CMK (cell line): Measurements from ENCODE around the gene FAR1.

Experiments
- DNase-seq: peaks from one replicate; pipeline ENCODE4 v3.0.0-alpha.2; 2010; ENCODE audit warnings: low read depth

Gene FAR1

DNA sequence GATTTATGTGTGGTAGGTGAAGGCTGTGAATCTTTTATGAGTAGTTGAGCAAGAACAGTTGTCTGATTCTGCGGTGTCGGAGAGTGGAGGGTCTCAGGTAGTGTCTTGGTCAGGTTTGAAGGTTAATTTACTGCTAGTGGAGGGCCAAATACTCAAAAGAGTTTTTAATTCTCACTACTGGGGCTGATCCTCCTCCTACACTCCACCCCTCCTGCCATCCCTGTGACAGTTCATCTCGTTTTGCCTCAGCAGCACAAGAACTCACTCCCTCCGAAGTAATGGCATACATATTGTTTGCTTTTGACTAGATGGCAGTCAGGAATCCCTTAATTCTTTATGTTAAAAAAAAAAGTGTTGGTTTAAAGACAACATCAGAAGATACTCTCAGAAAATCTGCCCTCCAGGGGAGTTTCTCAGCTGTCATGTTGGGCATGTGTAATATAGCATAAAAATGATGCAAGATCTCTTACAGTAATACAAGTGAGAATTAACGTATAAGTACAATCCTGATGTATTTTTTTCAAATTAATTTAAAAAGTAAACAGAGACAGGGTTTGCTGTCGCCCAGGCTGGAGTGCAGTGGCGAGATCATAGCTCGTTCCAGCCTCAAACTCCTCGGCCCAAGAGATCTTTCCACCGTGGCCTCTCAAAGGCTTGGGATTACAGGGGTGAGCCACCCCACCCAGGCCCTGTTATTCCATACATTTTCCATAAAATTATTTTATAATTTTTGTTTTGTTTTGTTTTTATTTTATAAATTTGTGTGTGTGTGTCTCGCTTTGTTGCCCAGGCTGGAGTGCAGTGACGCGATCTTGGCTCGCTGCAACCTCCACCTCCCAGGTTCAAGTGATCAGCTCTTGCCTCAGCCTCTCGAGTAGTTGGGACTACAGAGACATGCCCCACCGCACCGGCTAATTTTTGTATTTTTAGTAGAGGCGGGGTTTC, 1.3 kb downstream of the FAR1 start:
- no peak for DNase-seq

DNA sequence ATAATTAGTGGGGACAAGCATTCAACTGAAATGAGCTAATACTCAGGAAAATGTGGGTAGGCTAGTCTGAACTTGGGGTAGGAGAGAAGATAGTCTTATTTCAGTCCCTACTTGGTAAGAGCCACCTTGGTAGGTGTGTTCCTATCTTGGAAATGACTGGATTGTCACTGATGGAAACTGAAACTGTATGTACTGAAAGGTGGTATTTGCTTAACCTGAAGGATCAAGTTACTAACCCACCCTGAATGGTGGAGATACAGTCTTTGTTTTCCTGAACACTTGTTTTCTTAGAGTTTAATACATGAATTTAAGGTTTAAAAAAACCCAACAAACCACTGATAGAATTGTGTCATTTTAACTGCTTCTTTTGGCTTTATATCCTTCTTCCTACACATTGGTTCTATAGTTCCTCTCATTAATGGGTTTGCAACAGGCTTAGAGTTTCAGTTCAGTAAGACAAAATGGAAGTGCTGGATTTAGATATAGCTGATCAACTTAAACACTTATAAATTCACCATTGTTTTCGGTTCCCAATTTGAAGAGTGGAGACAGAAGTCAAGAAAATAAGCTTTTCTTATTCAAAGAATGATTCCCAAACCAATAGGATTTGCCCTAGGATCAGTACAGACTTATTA, 4.2 kb downstream of the FAR1 start:
- DNase-seq: no peak

DNA sequence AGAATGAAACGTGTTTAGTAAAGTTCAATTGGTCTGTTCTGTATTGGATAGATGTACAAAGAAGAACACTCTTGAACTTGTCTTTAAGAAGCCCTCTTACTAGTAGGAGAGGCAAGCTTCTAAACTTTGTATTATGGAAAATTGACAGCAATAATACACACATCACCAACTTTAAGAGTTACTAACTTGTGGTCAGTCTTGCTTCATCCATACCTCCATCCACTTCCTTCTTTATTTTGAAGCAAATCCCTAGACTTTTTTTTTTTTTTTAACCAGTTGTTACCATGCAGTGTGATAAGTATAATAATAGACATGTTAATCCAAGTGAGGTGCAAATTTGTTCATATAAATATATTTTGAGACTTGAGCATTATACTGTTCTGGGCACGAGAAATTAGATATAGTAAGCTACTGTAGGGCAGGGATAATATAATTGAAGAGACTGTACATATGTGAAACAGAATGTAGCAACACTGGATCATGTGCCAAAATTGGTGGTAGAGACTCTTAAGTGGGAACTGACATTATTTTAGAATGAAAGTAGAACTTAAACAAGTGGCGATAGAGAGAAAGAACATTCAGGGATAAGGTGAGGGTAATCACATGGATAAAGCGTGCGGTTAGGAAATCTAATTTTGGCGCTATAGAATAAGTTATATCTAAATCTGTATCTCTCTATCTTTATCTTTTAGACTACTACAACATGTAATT, 6.5 kb downstream of the FAR1 start:
- DNase-seq: no peak

DNA sequence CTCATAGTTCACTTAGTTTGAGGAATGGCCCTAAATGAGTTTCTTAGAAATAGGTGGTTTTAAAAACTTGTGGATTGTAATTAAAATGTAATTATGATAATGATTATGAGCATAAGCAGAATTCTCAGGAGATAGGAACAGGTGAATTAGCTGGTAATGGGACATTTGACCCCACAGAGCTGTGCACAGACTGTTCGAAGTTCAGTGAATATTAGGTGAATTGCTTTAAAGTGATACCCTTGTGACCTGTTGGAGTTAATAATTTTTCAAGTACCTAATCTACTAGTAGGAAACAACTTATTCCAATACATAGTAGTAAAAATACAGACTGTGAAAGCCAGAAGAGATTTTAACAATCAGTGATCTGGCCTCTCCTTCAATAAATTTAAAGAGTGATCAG, 8.1 kb downstream of the FAR1 start:
- no peak for DNase-seq

DNA sequence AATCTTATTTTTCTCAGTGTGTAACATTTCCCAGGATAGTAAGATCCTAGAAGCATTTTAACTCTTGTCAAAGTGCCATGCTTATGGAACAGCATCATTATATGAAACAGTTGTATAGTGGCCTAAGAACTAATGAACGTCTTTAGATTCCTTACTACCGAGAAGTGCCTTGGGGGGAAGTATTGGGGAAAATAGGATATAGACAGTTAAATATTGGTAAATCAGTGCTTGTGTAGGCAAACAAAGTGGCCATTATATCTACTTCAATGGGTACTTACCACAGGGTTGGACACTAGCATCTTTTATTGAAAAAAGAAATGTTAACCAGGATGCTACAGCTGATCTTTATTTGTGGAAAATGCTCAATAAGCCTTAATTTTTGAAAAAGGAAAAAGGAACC, 11.3 kb downstream of the FAR1 start:
- DNase-seq: no peak

DNA sequence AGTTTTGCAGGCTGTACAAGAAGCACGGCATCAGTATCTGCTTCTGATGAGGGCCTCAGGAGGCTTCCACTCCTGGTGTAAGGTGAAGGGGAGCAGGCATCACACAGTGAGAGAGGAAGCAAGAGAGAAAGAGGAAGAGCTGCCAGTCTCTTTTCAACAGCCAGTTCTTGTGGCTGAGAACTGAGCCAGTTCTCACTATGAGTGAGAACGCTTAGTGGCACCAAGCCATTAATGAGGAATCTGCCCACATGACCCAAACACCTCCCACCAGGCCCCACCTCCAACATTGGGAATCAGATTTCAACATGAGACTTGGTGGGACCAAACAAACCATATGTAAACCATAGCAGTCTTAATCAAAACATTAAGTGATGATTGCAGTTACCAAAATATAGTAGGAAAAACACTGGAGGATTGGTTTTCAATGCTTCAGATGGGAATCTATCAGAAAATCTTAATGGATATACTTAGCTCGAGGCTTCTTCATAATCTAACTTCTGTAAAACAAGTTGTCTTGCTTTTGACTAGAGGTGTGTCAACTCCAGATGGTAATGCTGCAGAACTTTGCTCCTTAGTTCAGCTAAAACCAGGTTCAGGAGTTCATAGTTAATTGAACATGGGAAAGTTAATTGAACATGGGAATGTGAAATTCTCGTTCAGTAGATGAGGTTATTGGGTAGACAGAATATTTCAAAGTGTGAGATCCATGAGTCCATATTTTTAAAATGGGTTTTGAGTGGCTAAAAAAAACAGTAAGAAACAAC, 12.2 kb downstream of the FAR1 start:
- DNase-seq: no peak

DNA sequence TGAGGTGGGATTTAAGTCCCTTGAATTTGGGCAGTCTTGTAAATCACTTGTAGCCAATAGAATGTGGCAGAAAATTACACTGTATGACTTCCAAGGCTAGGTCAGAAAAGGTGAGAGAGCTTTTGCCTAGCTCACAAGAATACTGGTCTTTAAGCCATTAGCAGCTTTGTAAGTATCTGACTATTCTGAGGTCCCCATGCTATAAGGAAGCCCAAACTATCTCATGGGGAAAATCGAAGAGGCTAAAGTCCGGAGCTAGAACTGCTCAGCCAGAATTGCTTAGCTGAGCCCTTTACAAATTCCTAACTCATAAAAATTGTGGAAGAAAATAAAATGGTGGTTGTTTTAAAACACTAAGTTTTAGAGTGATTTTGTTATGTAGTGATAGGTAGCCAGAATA, 13.0 kb downstream of the FAR1 start:
- DNase-seq: no peak

DNA sequence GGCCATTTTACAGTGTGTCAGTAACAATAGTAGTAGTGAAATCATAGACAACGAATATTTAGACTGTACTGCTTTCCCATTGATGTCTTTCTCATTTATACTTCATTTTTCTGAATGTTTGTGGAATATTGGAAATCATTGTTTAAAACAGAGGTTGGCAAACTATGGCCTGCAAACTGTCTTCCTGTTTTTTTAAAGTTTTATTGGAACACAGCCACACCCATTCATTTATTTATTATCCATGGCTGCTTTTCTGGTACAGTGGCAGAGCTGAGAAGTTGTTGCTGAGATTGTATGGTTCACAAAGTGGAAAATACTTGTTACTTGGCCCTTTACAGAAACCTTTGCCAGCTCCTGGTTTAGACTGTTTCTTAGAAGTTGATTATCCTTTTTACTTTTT, 13.7 kb downstream of the FAR1 start:
- no peak for DNase-seq

DNA sequence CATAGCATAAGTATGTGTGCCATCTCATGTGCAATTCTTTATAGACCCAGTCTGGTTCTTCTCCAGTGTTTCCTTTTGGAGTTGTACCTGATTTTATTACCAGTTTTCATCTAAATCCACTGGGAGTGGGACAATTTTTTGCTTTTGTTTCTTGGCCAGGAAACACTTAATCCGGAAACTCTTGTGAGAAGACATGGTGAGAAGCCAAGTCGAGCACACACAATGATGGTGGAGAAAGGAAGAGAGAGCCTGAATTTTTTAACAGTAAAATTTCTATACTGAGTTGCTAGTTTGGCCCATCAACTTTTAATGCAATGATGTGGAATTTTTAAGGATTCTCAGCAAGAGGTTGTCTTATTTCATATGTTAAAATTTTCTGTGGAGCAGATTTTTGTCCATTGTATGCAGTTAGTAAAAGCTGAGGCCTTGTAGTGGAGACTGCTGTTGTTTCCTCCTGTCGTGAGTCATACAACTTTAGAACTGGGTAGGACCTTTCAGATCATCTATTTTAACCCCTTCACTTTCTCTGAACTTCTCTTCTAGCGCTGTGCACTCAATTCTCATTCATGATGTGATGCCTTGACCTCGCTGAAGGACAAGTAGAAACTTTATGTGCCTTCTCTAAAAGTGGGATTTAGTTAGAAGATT, 17.1 kb downstream of the FAR1 start:
- DNase-seq: no peak

DNA sequence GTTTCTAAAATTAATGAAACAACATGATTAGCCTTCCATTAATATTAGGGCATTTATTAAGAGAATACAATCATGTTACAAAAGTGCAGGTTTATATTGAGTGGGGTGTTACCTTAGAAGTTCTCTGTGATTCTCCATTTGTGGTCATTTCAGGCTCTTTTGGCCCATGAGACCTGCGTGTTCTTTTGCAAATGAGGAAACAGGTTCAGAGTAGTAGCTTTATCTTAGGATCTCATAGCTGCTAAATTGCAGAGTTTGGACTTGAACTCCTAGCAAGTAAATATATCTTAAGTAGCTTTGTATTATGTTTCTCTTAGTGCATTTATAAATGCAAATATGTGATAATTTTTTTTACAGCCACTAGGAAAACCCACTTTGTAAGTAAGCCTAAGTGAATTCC, 18.3 kb downstream of the FAR1 start:
- DNase-seq: no peak

DNA sequence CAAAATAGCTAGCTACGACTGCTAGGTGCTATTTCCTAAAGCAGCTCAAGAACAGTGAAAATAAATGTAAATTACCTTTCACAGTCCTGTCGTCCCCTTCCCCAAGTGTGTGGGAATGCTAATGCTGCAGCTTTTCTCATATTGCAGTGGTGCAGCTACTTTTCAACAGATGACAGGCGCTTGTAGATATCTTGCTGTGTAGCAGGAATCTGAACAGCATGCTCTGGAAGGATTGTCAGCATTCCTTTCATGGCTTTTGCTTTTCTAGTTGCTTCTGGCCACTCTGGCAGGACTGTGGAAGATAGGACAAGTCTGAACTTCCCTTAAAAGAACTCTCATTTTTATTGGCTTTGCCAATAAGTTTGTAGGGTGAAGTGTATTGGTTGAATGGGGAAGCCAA, 18.8 kb downstream of the FAR1 start:
- no peak for DNase-seq

DNA sequence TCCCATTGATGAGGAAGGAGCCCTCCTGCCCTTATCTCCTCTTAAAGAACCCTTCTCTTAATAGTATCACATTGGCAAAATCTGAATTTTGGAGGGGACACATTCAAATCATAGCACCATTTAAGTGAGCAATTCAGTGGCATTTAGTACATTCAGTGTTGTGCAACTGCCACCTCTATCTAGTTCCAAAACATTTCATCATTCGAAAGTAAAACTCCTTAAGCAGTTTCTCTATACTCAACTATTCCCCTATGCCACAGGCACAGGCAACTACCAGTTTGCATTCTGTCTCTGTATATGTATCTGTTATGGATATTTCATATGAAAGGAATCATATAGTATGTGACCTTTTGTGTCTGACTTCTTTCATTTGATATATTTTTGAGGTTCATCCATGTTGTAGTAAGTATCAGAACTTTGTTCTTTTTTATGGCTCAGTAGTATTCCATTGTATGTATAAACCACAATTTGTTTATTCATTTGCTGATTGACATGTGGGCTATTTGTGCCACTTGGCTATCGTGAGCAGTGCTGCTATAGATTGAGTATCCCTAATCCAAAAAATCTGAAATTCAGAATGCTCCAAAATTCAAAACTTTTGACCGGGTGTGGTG, 22.9 kb downstream of the FAR1 start:
- no peak for DNase-seq

DNA sequence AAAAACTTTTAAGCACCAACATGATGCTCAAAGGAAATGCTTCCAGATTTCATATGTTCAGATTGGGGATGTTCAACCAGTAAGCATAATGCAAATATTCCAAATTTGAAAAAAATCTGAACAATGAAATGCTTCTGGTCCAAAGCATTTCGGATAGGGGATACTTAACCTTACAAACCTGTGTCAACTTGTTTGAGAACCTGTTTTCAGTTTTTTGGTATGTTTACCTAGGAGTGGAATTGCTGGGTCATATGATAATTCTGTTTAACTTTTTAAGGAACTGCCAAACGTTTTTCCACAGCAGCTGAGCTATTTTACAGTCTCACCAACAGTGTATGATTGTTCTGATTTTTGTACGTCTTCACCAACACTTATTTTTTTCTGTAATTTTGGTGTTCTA, 23.7 kb downstream of the FAR1 start:
- DNase-seq: no peak

DNA sequence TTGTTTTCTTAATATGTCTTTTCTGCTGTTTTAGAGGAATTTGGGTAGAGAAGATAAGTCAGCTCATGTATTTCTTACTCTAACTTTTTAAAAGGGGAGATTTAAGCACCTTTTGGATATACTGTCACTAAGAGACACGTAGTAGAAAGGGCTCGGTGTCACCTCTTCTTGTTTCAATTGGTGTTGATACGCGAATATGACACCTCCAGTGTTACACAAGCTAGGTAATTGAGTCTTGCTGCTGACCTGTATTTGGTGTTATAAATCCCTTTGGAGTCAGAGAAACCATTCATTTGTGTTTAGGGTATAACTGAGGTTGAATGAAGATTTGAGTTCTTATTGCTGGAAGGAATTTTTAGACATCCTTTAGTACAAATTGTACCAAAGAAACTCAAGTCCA, 25.6 kb downstream of the FAR1 start:
- no peak for DNase-seq

DNA sequence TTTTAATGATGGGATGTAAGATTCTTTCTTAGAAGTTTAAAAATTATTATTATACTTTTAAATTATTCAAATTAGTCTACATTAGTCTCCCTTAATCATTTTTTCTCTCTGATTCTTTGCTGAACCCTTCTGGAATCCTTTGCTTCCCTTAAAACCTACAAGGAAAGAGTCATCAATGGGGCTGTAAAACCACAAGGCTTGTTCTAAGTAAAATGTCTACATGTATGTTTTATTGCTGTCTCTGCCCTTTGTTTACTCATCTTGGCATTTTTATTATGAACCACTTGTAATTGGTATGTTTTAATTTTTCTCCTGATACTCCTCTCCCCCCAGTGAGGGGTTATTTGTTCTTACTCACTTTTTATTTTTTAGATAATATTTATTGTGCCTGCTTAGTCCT, 27.4 kb downstream of the FAR1 start:
- DNase-seq: no peak

DNA sequence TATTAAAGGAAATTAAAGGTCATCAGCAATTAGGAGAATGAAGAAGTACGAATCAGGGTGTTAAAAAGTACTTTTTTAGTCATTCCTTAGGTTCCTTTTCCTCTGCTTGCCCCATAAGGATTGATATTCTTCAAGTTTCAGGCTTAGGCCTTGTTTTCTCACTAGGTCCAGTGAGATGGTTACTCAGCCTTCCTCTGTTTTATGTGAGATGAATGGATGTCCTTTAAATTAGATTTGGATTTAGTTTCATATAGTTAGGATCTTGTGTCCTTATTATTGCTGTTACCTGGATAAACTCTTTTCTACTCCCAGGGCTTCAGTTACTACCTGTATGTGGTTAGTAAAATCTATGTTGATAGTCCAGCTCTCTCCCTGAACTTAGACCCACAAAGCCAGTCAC, 29.2 kb downstream of the FAR1 start:
- no peak for DNase-seq

DNA sequence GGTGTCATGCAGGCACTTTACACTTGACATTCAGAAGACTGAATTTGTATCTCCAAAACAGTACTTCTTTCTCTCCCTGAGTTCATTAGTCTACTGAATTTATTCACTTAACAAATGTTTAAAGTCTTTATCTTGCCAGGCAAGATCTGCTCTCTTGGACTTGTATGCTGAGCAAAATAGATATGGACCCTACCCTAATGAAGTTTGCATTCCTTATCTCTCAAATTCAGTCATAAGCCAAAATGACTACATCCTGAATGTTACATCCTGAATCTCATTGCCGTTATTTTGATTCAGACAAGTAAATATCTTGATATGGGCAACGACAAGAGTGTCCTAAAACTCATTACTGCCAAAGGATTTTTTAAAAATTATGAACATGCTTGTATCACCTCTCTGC, 29.7 kb downstream of the FAR1 start:
- DNase-seq: peak; percentile 64

DNA sequence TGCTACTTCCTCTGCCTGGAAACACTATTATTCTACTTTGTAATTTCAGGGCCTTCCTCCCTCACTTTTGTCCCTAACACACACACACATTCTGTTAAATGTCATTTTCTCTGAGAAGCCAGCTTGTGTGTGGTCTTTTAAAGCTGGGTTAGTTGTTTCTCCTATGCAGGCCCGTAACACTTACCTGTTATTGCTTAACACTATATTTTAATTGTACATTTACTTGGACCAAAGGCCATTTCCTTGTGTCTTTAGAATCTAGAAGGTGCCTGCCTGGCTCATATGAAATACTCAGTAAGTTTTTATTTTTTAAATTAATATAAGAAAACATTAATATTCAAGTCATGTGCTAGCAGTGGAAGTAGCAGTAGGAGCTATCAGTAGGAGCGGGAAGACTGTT, 30.6 kb downstream of the FAR1 start:
- no peak for DNase-seq

DNA sequence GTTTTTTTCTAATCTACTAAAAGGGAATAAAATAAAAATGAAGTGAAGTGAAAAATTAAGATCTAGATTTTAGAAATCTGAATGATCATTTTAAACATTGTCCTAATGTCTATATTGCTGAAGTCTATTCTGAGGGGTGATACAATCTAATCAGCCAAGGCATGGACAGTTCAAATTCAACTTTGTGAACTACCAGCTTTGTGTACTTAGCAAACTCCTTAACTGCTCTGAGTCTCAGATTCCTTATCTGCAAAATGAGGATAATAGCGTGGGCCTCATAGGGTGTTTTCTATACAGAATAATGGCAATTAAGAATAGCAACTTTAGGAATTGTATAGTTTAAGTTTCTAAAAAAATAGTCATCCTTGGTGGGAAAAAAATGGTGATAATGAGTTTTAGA, 31.4 kb downstream of the FAR1 start:
- no peak for DNase-seq

DNA sequence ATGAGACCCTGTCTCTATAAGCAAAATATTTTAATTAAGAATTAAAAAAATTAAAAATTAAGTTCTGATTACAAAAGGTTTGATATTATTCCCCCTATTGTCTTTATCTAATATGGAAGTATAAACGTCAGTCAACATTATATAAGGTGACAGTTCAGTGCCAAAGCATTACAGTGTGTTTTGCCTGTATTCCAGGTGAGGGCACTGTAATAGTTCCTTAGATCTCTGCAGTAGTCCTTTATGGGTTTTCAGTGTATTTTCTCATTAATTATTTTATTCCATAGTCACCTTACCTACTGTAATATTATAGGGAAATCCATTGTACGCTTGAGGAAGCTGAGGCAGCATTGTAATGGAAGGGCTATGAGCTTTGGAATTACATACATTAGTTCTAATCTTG, 33.0 kb downstream of the FAR1 start:
- no peak for DNase-seq

DNA sequence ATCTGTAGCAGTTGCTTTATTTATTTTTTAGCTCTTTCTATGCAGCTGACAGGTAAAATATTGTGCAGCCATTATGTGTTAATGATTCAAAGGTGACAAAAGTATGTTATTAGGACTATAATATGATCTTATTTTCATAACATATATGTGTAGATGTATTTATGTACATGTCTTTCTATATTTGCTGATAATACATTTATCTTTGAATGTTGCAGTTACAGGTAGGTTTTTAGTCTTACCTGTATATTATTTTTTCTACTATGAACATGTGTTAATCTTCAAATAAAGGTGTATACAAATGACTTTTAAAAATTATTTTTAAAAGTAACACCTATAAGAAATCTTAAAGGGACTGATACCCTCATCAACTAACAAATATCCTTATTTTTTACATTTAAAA, 33.6 kb downstream of the FAR1 start:
- no peak for DNase-seq
